HEK293 (cell line): ENCODE measurements around the gene TBX10.

Experiments
- GLIS1 ChIP-seq: fragments of 450-650 bp; formaldehyde crosslinking; IDR thresholded peaks from 2 replicates; pipeline ENCODE4 v1.5.1; 2016; ENCODE audit warnings: missing biosample characterization, missing genetic modification characterization
- GLIS2 ChIP-seq: fragments of 450-650 bp; formaldehyde crosslinking; IDR thresholded peaks from 2 replicates; pipeline ENCODE4 v1.5.1; 2016; ENCODE audit warnings: missing biosample characterization, missing genetic modification characterization
- HOXD13 ChIP-seq: sonication (generic); formaldehyde crosslinking; IDR thresholded peaks from 2 replicates; pipeline ENCODE4 v1.8.0; 2022; ENCODE audit warnings: missing genetic modification reagents, borderline replicate concordance
- KLF16 ChIP-seq: fragments of 450-650 bp; formaldehyde crosslinking; IDR thresholded peaks from 2 replicates; pipeline ENCODE4 v1.5.1; 2017; ENCODE audit warnings: missing biosample characterization, missing genetic modification characterization
- KLF7 ChIP-seq: fragments of 450-650 bp; formaldehyde crosslinking; IDR thresholded peaks from 2 replicates; pipeline ENCODE4 v1.5.1; 2016; ENCODE audit warnings: missing biosample characterization, missing genetic modification characterization, borderline replicate concordance
- MEIS1 ChIP-seq: sonication (generic); formaldehyde crosslinking; IDR thresholded peaks from 2 replicates; pipeline ENCODE4 v1.8.1; 2022; ENCODE audit warnings: missing genetic modification reagents, mild to moderate bottlenecking, borderline replicate concordance
- SP2 ChIP-seq: fragments of 450-650 bp; formaldehyde crosslinking; IDR thresholded peaks from 2 replicates; pipeline ENCODE4 v1.5.1; 2016; ENCODE audit warnings: missing biosample characterization, missing genetic modification characterization
- SP3 ChIP-seq: fragments of 450-650 bp; formaldehyde crosslinking; IDR thresholded peaks from 2 replicates; pipeline ENCODE4 v1.5.1; 2016; ENCODE audit warnings: missing biosample characterization, missing genetic modification characterization
- SP7 ChIP-seq: fragments of 450-650 bp; formaldehyde crosslinking; IDR thresholded peaks from 2 replicates; pipeline ENCODE4 v1.5.1; 2016; ENCODE audit warnings: missing biosample characterization, missing genetic modification characterization
- ZBTB17 ChIP-seq: fragments of 450-650 bp; formaldehyde crosslinking; IDR thresholded peaks from 2 replicates; pipeline ENCODE4 v1.5.1; 2016; ENCODE audit warnings: missing biosample characterization, missing genetic modification characterization
- ZBTB21 ChIP-seq: fragments of 450-650 bp; formaldehyde crosslinking; IDR thresholded peaks from 2 replicates; pipeline ENCODE4 v1.5.1; 2017; ENCODE audit warnings: missing biosample characterization, missing genetic modification characterization
- ZBTB8A ChIP-seq: fragments of 450-650 bp; formaldehyde crosslinking; IDR thresholded peaks from 2 replicates; pipeline ENCODE4 v1.5.1; 2016; ENCODE audit warnings: missing biosample characterization, missing genetic modification characterization
- ZEB2 ChIP-seq: fragments of 450-650 bp; formaldehyde crosslinking; IDR thresholded peaks from 2 replicates; pipeline ENCODE4 v1.5.1; 2016; ENCODE audit warnings: missing biosample characterization, missing genetic modification characterization
- ZIC2 ChIP-seq: fragments of 450-650 bp; formaldehyde crosslinking; IDR thresholded peaks from 2 replicates; pipeline ENCODE4 v1.5.1; 2016; ENCODE audit warnings: missing biosample characterization, missing genetic modification characterization
- ZNF10 ChIP-seq: fragments of 450-650 bp; formaldehyde crosslinking; IDR thresholded peaks from 2 replicates; pipeline ENCODE4 v1.5.1; 2017; ENCODE audit warnings: missing biosample characterization, missing genetic modification characterization
- ZNF121 ChIP-seq: fragments of 450-650 bp; formaldehyde crosslinking; IDR thresholded peaks from 2 replicates; pipeline ENCODE4 v1.5.1; 2016; ENCODE audit warnings: missing biosample characterization, missing genetic modification characterization
- ZNF146 ChIP-seq: fragments of 450-650 bp; formaldehyde crosslinking; IDR thresholded peaks from 2 replicates; pipeline ENCODE4 v1.5.1; 2016; ENCODE audit warnings: missing biosample characterization, missing genetic modification characterization
- ZNF2 ChIP-seq: fragments of 450-650 bp; formaldehyde crosslinking; IDR thresholded peaks from 2 replicates; pipeline ENCODE4 v1.5.1; 2016; ENCODE audit warnings: missing biosample characterization, missing genetic modification characterization
- ZNF211 ChIP-seq: fragments of 450-650 bp; formaldehyde crosslinking; IDR thresholded peaks from 2 replicates; pipeline ENCODE4 v1.5.1; 2016; ENCODE audit warnings: low read depth, missing biosample characterization, missing genetic modification characterization
- ZNF24 ChIP-seq: fragments of 450-650 bp; formaldehyde crosslinking; IDR thresholded peaks from 2 replicates; pipeline ENCODE4 v1.5.1; 2016; ENCODE audit warnings: missing biosample characterization, missing genetic modification characterization
- ZNF335 ChIP-seq: fragments of 450-650 bp; formaldehyde crosslinking; conservative IDR thresholded peaks from 2 replicates; pipeline ENCODE4 v1.5.1; 2016; ENCODE audit warnings: missing biosample characterization, missing genetic modification characterization
- ZNF391 ChIP-seq: fragments of 450-650 bp; formaldehyde crosslinking; IDR thresholded peaks from 2 replicates; pipeline ENCODE4 v1.5.1; 2016; ENCODE audit warnings: low read depth, missing biosample characterization, missing genetic modification characterization, borderline replicate concordance
- ZNF394 ChIP-seq: fragments of 450-650 bp; formaldehyde crosslinking; IDR thresholded peaks from 2 replicates; pipeline ENCODE4 v1.5.1; 2016; ENCODE audit warnings: missing biosample characterization, missing genetic modification characterization, mild to moderate bottlenecking, moderate library complexity, borderline replicate concordance
- ZNF629 ChIP-seq: fragments of 450-650 bp; formaldehyde crosslinking; IDR thresholded peaks from 2 replicates; pipeline ENCODE4 v1.5.1; 2017; ENCODE audit warnings: missing biosample characterization, missing genetic modification characterization
- ZNF677 ChIP-seq: fragments of 450-650 bp; IDR thresholded peaks from 2 replicates; pipeline ENCODE4 v1.5.0; 2018; ENCODE audit warnings: missing biosample characterization, mild to moderate bottlenecking, missing genetic modification characterization, moderate library complexity
- ZNF843 ChIP-seq: fragments of 450-650 bp; formaldehyde crosslinking; IDR thresholded peaks from 2 replicates; pipeline ENCODE4 v1.5.1; 2016; ENCODE audit warnings: missing biosample characterization, missing genetic modification characterization
- ZXDB ChIP-seq: fragments of 450-650 bp; formaldehyde crosslinking; IDR thresholded peaks from 2 replicates; pipeline ENCODE4 v1.5.1; 2016; ENCODE audit warnings: missing biosample characterization, missing genetic modification characterization
- TF ChIP-seq, protein P1 (sequence below): fragments of 450-650 bp; formaldehyde crosslinking; IDR thresholded peaks from 2 replicates; pipeline ENCODE4 v1.5.1; 2016; ENCODE audit warnings: missing biosample characterization, missing genetic modification characterization
- TF ChIP-seq, protein P2 (sequence below): fragments of 450-650 bp; formaldehyde crosslinking; IDR thresholded peaks from 2 replicates; pipeline ENCODE4 v1.5.1; 2016; ENCODE audit warnings: missing biosample characterization, missing genetic modification characterization
- TF ChIP-seq, protein P3 (sequence below): fragments of 450-650 bp; formaldehyde crosslinking; IDR thresholded peaks from 2 replicates; pipeline ENCODE4 v1.5.1; 2017; ENCODE audit warnings: missing biosample characterization, missing genetic modification characterization
- TF ChIP-seq, protein P4 (sequence below): fragments of 450-650 bp; formaldehyde crosslinking; IDR thresholded peaks from 2 replicates; pipeline ENCODE4 v1.5.1; 2016; ENCODE audit warnings: missing biosample characterization, missing genetic modification characterization
- TF ChIP-seq, protein P5 (sequence below): fragments of 450-650 bp; formaldehyde crosslinking; IDR thresholded peaks from 2 replicates; pipeline ENCODE4 v1.5.1; 2016; ENCODE audit warnings: missing biosample characterization, missing genetic modification characterization

The TBX10 gene

DNA sequence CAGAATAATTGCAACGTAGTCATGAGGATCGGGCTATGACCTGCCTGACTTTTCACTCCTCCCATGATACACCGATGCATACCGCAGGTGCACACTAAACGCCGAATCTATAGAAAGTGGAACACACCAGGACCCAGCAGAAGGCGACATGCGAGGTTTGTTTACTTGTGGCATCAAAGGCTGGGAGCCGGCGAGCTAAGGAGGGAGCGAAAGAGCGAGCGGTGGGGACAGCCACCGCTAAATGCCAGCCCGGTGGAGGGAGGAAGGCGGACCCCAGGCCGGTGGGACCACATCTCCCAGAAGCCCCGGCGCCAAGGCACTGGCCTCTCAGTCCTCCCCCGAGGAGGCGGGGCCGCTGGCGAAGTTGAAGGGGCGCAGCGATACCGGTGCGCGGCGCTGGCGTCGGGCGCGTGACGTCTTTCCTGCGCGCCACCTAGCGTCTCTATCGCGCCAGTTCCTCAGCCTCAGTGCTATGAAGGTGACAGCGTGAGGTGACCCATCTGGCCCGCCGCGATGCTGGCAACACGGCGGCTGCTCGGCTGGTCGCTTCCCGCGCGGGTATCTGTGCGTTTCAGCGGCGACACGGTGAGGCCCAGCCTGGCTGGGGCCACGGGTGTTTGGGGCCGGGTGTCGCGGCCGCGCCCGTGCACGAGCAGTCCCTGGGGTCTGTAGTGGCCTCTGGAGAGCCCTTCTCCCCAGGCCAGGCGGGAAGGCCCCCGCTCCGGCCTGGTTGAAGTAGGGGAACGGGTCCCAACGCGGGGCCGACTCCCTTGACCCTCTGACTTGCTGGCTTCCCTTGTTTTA lies 32.9 kb downstream of the TBX10 start, which contains the start of gene NDUFV1 (continued):
- peak; percentile 95 for TF ChIP-seq SP3 (tag by site-specific recombination)
- no peak for TF ChIP-seq ZNF394 (tag by site-specific recombination)
- peak; percentile 46; the same call in 1 of the 2 replicates for TF ChIP-seq ZNF843
- TF ChIP-seq ZIC2, result 0 out of 2 replicates have a peak, but pooled peaks have one; percentile 17
- peak; percentile 71; the same call in 1 of the 2 replicates for TF ChIP-seq ZNF10 (tag by site-specific recombination)
- peak; percentile 96 for TF ChIP-seq ZNF629
- no peak for TF ChIP-seq ZNF211
- peak; percentile 89 for TF ChIP-seq ZBTB21 (tag by site-specific recombination)
- TF ChIP-seq, protein P1, sequence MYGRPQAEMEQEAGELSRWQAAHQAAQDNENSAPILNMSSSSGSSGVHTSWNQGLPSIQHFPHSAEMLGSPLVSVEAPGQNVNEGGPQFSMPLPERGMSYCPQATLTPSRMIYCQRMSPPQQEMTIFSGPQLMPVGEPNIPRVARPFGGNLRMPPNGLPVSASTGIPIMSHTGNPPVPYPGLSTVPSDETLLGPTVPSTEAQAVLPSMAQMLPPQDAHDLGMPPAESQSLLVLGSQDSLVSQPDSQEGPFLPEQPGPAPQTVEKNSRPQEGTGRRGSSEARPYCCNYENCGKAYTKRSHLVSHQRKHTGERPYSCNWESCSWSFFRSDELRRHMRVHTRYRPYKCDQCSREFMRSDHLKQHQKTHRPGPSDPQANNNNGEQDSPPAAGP (tag by site-specific recombination), result peak; percentile 68
- TF ChIP-seq SP2, result peak; percentile 96
- peak; percentile 89 for TF ChIP-seq ZXDB (tag by site-specific recombination)
- no peak for TF ChIP-seq MEIS1
- TF ChIP-seq SP7, result peak; percentile 67
- 0 out of 2 replicates have a peak, but pooled peaks have one; percentile 33 for TF ChIP-seq ZNF24 (tag by site-specific recombination)
- peak; percentile 37; the same call in 1 of the 2 replicates for TF ChIP-seq ZNF391 (tag by site-specific recombination)
- TF ChIP-seq ZNF121, result no peak
- TF ChIP-seq GLIS2 (tag by site-specific recombination), result 0 out of 2 replicates have a peak, but pooled peaks have one; percentile 20
- peak; percentile 26 for TF ChIP-seq GLIS1
- TF ChIP-seq ZNF2 (tag by site-specific recombination), result 0 out of 2 replicates have a peak, but pooled peaks have one; percentile 42
- TF ChIP-seq, protein P2, sequence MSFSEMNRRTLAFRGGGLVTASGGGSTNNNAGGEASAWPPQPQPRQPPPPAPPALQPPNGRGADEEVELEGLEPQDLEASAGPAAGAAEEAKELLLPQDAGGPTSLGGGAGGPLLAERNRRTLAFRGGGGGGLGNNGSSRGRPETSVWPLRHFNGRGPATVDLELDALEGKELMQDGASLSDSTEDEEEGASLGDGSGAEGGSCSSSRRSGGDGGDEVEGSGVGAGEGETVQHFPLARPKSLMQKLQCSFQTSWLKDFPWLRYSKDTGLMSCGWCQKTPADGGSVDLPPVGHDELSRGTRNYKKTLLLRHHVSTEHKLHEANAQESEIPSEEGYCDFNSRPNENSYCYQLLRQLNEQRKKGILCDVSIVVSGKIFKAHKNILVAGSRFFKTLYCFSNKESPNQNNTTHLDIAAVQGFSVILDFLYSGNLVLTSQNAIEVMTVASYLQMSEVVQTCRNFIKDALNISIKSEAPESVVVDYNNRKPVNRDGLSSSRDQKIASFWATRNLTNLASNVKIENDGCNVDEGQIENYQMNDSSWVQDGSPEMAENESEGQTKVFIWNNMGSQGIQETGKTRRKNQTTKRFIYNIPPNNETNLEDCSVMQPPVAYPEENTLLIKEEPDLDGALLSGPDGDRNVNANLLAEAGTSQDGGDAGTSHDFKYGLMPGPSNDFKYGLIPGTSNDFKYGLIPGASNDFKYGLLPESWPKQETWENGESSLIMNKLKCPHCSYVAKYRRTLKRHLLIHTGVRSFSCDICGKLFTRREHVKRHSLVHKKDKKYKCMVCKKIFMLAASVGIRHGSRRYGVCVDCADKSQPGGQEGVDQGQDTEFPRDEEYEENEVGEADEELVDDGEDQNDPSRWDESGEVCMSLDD (tag by site-specific recombination), result peak; percentile 52; the same call in 1 of the 2 replicates
- TF ChIP-seq, protein P3, sequence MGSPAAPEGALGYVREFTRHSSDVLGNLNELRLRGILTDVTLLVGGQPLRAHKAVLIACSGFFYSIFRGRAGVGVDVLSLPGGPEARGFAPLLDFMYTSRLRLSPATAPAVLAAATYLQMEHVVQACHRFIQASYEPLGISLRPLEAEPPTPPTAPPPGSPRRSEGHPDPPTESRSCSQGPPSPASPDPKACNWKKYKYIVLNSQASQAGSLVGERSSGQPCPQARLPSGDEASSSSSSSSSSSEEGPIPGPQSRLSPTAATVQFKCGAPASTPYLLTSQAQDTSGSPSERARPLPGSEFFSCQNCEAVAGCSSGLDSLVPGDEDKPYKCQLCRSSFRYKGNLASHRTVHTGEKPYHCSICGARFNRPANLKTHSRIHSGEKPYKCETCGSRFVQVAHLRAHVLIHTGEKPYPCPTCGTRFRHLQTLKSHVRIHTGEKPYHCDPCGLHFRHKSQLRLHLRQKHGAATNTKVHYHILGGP (tag by site-specific recombination), result no peak
- TF ChIP-seq, protein P4, sequence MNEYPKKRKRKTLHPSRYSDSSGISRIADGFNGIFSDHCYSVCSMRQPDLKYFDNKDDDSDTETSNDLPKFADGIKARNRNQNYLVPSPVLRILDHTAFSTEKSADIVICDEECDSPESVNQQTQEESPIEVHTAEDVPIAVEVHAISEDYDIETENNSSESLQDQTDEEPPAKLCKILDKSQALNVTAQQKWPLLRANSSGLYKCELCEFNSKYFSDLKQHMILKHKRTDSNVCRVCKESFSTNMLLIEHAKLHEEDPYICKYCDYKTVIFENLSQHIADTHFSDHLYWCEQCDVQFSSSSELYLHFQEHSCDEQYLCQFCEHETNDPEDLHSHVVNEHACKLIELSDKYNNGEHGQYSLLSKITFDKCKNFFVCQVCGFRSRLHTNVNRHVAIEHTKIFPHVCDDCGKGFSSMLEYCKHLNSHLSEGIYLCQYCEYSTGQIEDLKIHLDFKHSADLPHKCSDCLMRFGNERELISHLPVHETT, result peak; percentile 65; the same call in 1 of the 2 replicates
- no peak for TF ChIP-seq ZNF677 (tag by site-specific recombination)
- TF ChIP-seq ZNF335 (tag by site-specific recombination), result peak; percentile 98
- TF ChIP-seq, protein P5, sequence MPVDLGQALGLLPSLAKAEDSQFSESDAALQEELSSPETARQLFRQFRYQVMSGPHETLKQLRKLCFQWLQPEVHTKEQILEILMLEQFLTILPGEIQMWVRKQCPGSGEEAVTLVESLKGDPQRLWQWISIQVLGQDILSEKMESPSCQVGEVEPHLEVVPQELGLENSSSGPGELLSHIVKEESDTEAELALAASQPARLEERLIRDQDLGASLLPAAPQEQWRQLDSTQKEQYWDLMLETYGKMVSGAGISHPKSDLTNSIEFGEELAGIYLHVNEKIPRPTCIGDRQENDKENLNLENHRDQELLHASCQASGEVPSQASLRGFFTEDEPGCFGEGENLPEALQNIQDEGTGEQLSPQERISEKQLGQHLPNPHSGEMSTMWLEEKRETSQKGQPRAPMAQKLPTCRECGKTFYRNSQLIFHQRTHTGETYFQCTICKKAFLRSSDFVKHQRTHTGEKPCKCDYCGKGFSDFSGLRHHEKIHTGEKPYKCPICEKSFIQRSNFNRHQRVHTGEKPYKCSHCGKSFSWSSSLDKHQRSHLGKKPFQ, result no peak
- TF ChIP-seq ZNF146 (tag by site-specific recombination), result no peak
- no peak for TF ChIP-seq HOXD13
- TF ChIP-seq ZEB2 (tag by site-specific recombination), result peak; percentile 76
- no peak for TF ChIP-seq KLF7 (tag by site-specific recombination)
- TF ChIP-seq ZBTB17 (tag by site-specific recombination), result peak; percentile 85
- peak; percentile 60; the same call in 1 of the 2 replicates for TF ChIP-seq ZBTB8A (tag by site-specific recombination)
- peak; percentile 89 for TF ChIP-seq KLF16 (tag by site-specific recombination)
